NCI-H748 treated with DMSO at 0.1 percent for 48 hours (cell line): ENCODE data around the gene FAM78B.

ENCODE experiments used
- DNase-seq: peaks from one replicate; lab custom pipeline; 2025; lab: John Stamatoyannopoulos, UW

The FAM78B gene

DNA sequence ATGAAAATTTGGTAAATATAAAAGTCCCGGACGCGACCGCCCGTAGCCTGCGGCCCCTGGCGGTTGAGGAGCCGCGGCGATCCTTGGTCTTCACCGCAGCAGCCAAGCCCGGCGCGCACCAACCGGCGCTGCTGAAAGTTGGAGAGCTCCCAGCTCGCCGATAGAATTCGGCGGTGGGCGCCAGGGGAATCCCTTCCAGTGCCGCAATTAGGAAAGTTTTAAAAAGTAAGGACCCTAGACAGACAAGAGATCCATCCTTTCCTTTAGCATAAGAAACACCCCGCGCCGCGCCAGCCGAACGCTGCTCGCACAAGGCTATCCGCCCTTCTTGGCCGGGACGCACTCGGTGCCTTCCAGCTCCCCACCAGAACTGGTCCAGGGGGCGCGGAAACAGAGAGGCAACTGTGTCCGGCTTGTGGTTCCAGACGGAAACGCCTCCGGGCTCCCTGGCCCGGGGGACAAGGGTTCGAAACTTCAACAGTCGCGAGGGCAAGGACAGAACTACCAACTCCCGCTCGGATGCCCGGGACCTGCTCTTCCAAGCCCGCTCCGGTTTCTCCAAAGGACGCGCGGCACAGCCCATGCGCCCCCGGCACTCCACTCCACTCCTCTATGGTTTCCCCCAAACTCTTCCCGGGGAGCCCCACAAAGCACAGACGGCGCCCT is 1.7 kb downstream of the FAM78B start:
- no peak for DNase-seq

DNA sequence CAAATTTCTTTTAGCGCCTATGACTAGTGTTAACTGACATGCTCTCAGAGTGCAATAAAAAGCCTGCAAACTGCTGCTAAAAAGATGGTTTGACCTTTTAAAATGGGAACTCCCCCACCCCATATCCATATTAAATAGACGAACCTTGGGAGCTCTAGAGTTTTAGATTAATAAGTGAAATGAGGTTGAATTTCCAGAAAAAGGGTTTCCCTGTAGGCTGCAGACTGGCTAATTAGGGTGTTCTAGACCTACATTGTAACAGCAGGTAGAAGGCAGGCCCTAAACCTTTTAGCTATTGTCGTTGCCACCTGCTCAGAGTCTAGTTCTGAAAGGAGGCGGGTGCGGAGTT is 2.2 kb downstream of the FAM78B start:
- no peak for DNase-seq

DNA sequence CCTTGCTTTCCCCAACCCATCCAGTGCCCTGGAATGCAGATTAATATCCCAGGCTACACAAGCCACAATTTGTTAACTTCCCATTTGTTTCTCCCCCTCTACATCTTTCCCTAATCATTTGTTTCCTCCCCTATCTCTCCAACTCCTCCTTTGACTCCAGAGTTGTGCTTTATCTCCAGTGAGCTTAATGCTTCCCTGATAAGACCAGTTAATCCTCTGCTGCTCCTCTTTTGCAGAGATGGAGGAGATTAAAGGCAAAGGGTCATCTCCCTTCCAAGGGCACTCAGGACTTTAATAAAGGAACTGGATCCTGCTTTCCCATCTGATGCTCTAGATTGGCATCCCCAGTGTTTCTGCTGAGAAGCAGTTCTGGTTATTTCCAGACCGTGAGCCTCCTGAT is 7.1 kb downstream of the FAM78B start:
- DNase-seq: no peak

DNA sequence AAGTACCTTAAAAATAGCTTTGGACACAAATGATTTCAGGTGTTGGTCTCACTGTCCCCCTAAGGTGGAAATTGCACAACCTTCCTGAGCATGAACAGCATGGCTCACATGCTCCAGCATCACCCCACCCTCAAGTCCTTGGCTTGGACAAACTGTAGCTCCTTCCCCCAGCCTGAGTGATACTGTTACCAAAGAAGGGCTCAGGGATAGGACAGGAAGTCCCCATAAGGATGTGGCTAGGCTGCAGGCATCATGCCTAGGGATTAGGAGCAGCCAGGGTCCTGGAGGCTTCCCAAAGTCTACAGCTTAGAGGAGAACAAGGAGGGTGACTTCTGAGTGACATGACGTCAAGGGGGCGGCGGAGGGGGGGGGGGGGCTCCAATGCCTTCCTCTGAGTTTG is 10.1 kb downstream of the FAM78B start:
- DNase-seq: no peak

DNA sequence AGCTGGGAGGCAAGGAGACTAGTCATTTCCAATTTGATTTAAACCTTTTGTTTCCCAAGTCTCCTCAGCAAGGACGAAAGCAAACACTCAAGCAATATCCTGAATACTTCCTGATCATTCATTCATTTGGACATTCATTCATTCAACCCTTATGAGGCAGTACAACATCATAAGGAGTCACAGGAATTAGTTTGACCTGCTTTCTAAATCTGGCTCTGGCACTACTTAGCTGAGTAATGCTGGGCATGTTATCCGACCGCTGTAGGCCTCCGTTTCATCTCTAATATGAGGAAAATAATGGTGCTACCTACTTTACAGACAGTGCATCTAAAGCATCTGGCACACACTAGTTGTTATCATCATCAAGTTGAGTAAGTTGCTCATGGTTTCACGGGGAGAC is 11.7 kb downstream of the FAM78B start:
- no peak for DNase-seq

DNA sequence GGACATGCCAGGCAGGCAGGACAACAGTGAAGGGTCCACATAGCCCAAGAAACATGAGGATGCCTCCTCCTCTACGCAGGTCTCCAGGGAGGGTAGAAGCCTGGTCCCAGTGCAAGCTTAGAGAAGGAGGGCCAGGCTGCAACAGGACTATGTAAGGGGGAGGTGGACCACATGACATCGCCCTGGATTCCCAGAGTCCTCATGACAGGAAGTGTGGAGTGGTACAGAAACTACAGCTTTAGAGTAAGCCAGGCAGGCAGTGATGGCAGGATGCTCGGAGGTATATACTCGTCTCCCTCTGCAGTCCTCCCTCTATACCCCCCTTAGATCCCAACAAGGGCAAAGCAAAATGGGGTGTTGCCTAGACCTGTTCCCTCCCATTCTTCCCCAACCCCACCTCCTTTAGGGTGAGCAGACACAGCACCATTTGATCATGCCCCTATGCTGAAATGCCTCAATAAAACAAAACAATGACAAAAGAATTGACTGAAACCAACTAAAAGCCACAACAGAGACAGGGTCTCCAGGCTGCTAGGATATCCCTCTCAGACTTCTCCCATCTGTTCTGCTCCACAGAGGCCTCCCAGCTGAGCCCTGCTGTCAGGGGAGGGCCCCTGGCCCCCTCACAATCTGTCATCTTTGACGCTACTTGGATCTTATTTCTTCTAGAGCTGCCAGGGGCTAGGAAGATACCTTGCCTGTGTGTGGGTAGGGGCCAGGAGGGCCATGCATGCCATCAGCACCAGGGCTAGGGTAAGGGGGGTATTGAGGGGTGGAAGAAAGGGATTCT is 13.1 kb downstream of the FAM78B start:
- DNase-seq: no peak

DNA sequence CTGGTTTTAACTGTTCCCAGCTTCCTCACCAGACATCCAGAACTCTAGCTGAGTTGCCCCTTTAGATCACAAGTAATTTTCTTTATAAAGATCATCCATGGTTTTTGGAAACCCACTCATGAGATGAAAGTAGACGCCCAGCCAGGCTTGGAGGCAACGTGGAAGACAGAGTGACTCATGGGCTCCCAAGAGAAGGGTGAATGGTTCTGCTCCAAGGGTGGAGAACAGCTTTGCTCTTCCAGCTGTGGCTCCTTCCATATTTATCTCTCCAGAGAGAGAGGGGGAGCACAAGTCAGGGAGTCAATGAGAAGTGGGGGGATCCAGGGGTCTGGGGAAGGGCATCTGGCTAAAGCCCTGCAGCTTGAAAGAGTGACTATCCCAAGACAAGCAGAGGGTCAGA is 13.8 kb downstream of the FAM78B start:
- no peak for DNase-seq

DNA sequence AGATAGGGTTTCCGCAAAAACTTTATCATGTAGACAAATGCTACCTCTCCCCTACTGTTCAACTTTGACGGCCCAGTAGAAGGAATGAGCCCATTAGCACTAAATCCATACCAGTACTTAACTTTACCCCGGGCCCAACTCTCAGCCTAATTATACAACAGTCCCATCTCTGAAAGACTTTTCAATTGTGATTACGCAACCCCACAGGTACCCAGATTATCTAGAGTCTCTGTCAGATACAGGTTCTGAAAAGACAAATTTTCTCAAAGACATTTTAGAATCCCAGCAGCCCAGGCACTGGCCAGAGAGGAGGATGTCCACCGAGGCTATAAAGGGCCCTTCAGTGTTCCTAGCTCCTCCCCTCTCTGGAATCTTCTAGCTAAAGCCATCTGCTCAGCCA is 15.0 kb downstream of the FAM78B start:
- no peak for DNase-seq

DNA sequence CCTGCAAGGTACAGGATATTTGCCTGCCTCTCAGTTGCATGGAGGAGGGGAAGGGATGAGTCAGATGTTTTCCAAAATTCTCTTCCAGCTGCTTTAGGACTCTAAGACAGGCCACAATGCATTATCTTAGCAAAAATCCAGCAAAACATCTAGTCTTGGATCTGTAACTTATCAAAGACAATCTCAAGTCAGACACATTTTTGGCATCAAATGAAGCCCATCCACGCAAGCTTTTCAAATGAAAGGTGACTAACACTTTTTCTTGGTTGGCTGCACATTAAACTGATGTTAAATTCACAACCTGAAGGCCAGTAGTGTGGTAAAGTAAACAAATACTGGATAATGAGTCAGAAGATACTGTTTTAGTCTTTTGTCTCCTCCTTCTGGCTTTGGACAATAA is 21.3 kb downstream of the FAM78B start:
- DNase-seq: no peak

DNA sequence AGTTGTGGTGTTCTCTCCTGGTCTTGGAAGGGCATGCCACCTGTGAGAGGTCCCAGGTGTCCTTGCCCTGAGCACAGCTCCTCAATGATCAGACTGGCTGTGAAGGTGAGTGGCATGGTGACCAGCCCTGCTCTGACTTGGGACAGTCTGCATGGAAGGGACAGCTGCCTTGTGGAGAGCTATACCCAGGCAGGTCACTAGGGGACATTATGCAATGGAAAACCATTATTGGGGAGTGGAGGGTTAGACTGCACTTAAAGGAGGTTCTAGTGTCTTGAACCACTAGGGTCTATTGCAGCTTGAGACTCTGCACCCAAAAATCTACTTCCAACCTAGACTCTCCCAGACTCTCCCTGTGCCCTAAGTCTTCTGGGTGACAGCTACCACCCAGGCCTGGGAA is 24.8 kb downstream of the FAM78B start:
- DNase-seq: no peak

DNA sequence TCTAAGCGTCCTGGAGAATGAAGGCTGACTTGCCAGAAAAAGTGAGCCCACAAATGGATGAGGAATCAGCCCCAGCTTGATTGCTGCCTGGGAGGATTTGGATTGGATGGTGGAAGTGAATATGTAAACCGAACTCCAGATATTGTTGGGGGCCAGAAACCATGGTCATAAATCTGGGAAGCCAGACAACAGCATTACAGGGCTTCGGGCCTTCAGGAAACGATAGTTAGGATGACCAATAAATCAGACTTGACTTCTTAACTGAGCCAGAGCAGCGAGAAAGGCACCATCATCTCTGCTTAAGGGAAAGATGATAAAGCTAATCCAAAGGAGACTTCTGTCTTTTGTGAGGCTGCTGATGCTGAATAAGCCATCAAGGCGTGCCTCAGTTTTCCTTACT is 26.6 kb downstream of the FAM78B start:
- no peak for DNase-seq

DNA sequence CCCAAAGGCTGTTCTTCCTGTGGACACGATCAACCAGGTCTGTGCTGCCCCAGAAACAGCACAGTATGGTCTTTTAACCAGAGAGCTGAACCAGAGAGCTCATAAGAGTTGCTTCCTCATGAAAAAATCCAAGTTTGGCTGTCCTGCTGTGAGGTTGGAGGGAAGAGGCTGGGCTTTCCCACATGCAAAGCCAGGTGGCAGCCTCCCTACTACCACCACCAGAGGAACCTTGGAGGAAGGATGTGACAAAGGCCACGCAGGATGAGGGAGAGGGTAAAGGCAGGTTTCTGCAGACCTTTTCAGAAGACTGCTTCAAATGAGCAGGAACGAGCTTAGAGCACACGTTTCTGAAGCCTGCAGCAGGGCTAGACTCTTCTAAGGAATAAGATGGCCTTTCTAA is 27.1 kb downstream of the FAM78B start:
- DNase-seq: no peak

DNA sequence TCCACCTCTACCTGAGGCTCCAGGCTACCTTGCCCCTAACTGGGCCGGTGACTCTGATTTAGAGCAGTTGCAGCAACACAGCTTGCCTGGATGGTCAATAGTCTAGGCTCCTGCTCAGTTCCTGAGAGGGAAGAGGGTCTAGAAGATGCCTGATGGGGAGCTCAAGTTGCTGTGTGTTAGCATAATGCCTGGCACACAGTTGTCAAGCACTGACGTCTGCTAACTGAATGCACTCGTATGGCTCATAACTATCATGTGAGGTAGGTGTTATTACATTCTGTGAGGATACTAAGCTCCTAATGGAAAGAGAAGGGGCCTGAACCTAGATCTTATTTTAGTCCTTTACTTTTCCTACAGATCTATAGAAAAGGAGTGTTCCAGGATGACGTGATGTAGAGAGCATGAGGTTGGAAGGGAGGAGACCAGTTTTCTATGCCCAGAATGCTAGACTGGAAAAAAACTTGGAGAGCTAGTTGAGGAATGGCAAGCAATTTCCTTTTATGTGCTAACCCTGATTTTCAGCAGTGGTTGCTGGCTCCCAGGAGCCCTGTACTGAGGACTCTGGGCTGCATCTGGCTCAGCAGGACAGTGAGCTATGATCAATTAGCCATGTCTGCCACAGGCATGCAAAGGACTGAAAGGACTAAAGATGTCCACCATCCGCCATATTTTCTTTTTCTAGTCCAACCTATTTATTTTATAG is 30.0 kb downstream of the FAM78B start:
- DNase-seq: no peak

DNA sequence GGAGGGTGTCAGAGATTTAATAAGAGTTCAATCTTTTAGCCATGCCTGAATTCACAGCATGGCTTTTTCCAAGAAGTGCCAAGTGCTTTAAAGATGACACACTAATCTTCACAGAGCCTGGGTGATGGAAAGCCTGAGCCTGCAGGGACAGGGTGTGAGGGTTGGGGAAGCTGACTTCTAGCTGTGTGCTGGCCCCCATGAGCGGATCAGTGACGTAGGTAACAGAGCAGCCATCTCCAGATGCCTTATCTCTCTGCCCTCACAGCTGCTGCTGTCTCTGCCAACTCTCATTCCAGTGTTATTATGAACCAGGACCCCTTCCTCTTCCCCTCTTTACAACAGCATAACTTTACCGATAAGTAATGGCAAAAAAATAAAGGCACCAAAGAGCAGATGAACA is 30.6 kb downstream of the FAM78B start:
- no peak for DNase-seq

DNA sequence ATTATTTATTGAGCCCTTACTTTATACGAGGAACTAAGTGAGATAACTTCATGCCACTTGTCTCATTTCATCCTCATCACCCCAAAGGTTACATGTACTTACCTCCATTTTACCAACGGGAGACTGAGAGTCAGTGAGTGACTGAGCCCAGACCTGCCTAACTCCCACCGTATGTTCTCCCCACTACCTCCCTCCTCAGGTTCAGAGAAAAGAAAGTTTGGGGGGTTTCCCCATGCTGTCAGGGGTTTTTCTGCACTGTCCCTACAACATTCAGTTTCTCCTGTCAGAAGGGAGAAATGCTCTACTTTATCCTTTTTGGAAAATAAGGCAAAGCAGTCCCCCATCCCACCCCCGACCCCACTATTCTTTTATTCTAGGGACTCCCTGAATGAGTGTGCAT is 32.9 kb downstream of the FAM78B start:
- no peak for DNase-seq

DNA sequence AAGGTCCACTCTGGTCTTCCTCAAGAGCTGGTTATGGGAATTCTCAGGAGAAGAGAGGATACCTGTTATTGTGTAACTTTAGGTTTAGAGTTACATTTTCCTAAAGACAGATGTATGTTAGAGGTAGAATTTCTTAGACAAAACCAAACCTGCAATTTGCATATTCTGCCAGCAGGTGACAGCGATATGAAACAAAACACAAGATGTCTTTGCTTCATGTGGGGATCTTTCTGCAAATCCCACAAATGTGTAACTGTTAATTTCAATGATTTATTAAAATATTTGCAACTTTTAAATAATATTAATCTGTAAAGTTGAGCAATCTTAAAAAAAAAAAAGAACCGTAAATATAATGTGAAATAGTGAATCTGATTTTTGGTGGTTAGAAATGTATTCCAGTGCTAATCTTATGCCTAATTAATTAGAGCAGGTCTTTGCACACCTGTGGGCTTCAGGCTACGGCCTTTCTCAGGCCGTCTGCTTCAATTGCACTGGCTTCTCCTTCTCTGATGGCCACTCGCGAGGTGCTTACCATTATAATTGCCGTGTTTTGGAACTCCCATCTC is 33.4 kb downstream of the FAM78B start:
- DNase-seq: no peak

DNA sequence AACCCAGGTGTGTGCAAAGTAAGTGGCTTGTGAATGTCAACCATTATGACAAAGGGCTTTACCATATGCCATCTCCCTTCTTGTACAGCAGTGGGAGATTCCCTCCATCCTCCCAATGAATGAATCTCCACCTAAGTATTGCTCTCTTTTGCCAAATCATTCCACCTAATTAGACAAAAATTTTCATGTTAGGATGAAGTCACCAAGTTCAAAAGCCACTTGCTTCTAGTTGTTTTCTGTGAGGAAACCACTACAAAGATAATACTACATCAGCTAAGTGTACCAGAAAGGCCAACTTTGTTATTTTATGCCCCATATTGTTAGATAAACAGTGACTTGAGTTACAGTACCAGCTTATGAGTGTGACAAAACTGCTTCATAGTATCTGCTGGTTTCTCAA is 34.3 kb downstream of the FAM78B start:
- no peak for DNase-seq

DNA sequence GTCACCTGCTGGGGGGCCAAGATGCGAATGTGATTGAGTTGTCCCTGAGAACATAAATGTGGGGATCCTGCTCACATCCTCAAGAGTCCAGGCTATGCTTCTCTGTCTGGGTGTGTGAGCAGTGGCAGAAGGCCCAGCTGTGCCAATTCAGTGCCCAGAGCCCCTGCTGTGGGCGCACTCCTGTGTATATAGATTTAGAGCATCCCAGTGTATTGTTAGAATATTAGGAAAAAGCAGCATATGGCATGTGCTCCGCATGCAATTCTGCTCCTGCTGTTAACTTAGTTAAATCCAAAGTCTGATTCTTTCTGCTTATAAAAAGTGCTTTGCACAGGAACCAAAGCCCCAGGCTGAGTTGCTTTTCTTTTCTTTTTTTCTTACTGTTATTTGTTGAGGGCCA is 37.8 kb downstream of the FAM78B start:
- DNase-seq: no peak

DNA sequence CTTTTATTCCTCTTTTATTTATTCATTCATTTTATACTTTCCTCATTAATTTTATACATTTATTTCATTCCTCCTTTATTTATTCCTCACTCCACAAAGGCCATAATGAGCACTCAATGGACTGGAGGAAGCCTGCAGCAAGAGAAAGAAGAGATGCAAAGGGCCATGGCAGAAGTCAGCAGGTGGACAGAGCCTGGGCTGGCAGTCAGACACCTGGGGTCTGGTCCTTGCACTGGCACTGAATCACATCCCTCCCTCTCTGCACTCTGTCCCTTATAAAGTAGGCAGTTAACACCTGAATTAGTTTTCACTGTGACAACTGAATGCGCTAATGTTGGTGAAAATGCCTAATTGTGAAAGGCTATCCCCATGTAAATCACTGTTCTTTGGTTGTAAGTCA is 38.6 kb downstream of the FAM78B start:
- no peak for DNase-seq

DNA sequence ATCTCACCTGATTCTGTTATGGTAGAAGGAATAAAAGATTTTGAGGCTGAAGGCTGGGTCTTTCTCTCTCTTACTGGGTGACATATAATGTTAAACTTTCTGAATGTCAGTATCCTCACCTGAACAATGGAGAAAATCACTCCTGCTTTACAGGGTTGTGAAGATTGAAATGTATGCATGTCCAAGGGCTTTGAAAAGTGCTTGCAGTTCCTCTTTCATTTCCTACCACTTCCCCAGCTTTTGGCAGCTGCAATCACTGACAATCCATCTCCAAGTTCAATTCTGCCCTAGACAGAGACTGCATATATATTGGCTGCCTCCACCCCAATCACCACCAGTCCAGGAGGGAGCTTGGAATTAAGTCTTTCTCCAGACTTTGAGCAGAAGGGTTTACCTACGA is 39.8 kb downstream of the FAM78B start:
- no peak for DNase-seq

DNA sequence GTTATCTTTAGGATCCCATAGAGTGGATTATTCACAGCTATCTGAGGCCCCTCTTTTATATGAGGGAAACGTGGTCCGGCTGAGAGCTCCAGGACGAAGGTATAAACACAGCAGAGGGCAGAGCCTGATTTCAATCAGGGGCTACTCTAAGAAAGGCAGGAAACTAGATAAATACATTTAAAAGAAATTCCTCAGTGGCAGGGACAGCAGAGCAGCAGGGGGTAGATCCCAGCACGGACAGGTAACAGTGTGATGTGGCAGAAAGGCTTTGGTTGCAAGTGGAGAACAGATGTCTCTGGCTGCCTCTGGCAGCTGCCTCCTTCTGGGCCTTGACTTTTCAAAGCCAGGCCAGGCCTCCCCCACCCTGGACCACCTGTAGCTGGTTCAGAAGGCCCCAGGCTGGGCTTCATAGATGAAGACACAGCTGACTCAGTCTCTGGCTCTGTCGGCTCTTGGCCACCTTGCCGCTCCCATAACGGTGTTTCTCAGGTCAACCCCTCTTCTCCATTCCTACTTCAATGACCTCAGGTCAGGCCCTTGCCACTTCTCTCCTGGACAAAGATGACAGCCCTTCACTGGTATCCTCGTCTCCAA is 43.8 kb downstream of the FAM78B start:
- DNase-seq: no peak

DNA sequence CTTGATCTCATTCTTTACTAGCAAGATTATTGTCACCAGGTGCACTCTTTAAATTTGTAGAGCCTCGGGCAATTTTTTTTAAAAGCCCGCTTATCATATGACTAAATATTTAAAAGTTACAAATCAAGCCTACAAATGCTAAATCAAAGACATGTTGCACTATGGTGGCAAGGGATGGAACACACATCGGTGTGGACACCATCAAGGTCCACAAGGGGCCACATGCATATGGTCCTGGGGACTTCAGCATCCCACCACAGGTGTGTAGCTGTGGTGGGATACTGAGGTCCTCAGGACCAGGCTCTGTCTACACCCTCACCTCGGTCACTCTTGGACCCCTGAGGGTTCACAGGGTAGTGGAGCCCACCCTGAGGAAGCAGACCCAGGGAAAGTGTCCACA is 45.8 kb downstream of the FAM78B start:
- DNase-seq: no peak

DNA sequence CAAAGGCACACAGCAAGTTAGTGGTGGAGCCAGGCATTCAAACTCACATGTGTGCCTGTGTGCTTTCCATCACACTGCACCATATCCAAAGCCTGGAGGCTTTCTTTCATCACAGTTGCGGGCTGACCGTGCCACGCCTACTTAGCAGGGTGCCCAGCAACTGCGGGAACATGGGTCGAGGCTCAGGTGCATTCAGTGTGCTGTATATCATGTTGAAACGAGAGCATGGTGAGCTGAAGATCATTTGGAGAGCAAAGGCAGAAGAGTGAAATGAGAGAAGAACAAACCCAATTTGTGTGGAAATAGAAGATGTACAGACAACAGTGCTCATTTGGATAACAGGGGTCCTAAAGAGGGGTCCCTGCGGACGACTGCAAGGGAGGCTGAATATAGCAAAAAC is 46.5 kb downstream of the FAM78B start:
- DNase-seq: no peak
